GM21737 (cell line): ENCODE measurements around the gene OPCML.
A peak's percentile ranks its signal among the peaks of the same experiment; 100 is the strongest.

ENCODE experiments used
- ATAC-seq: cut with Tn5 transposase; IDR thresholded peaks from one replicate; pipeline ENCODE4 v1.9.1; 2021; ENCODE audit warnings: mild to moderate bottlenecking, moderate library complexity; ENCODE audit not compliant: unreplicated experiment

Gene OPCML

GRCh38 chr11:133305208-133305956 is 226.9 kb downstream of the OPCML start:
- no peak for ATAC-seq

- ATAC-seq, result no peak
Measured at GRCh38 chr11:133303262-133303661, 229.0 kb downstream of the OPCML start.

GRCh38 chr11:133302056-133302455 is 230.2 kb downstream of the OPCML start:
- no peak for ATAC-seq

GRCh38 chr11:133300666-133301065 is 231.6 kb downstream of the OPCML start:
- ATAC-seq, result no peak

GRCh38 chr11:133291780-133292179 is 240.5 kb downstream of the OPCML start:
- no peak for ATAC-seq

- no peak for ATAC-seq
Measured at GRCh38 chr11:133285359-133285758, 246.9 kb downstream of the OPCML start.

- no peak for ATAC-seq
Measured at GRCh38 chr11:133284156-133284555, 248.1 kb downstream of the OPCML start.

- ATAC-seq, result no peak
Measured at GRCh38 chr11:133277886-133278285, 254.4 kb downstream of the OPCML start.

- ATAC-seq, result no peak
Measured at GRCh38 chr11:133271871-133272776, 260.2 kb downstream of the OPCML start.

GRCh38 chr11:133271206-133271605 is 261.1 kb downstream of the OPCML start:
- no peak for ATAC-seq

GRCh38 chr11:133269267-133269666 is 263.0 kb downstream of the OPCML start:
- ATAC-seq, result peak; percentile 95

GRCh38 chr11:133266986-133267385 is 265.3 kb downstream of the OPCML start:
- no peak for ATAC-seq

- no peak for ATAC-seq
Measured at GRCh38 chr11:133265530-133266035, 266.7 kb downstream of the OPCML start.

- no peak for ATAC-seq
Measured at GRCh38 chr11:133263332-133263731, 269.0 kb downstream of the OPCML start.

- no peak for ATAC-seq
Measured at GRCh38 chr11:133258751-133259150, 273.6 kb downstream of the OPCML start.

- no peak for ATAC-seq
Measured at GRCh38 chr11:133254601-133255000, 277.7 kb downstream of the OPCML start.

GRCh38 chr11:133253570-133253969 is 278.7 kb downstream of the OPCML start:
- ATAC-seq, result no peak

GRCh38 chr11:133251841-133252240 is 280.5 kb downstream of the OPCML start:
- ATAC-seq, result no peak

- ATAC-seq, result no peak
Measured at GRCh38 chr11:133249530-133249929, 282.8 kb downstream of the OPCML start.

- no peak for ATAC-seq
Measured at GRCh38 chr11:133249065-133249464, 283.2 kb downstream of the OPCML start.

GRCh38 chr11:133243832-133244231 is 288.5 kb downstream of the OPCML start:
- ATAC-seq, result no peak
